Progenitor cell of endocrine pancreas (in vitro differentiated cells): ENCODE measurements around the gene ROBO2. TPM values are rescaled to one million over a fixed set of nuclear protein-coding genes. Genes with fewer than 3 reads are reported as not detected.

Experiments
- DNase-seq: peaks from one replicate; pipeline ENCODE4 v3.0.0; 2021; ENCODE audit warnings: low spot score; ENCODE audit not compliant: unreplicated experiment
- H3K27ac Mint-ChIP-seq: 2 replicates; pipeline ENCODE4 v1.8.0; 2021; ENCODE audit warnings: mild to moderate bottlenecking, moderate library complexity, mixed read lengths
- H3K27me3 Mint-ChIP-seq: 2 replicates; pipeline ENCODE4 v1.8.0; 2021; ENCODE audit warnings: mixed read lengths
- H3K36me3 Mint-ChIP-seq: 2 replicates; pipeline ENCODE4 v1.8.0; 2022; ENCODE audit warnings: mixed read lengths; ENCODE audit not compliant: insufficient read depth
- H3K4me1 Mint-ChIP-seq: 2 replicates; pipeline ENCODE4 v1.8.0; 2021; ENCODE audit warnings: low read depth, mixed read lengths
- H3K4me3 Mint-ChIP-seq: 2 replicates; pipeline ENCODE4 v1.8.0; 2021; ENCODE audit warnings: low read depth, mild to moderate bottlenecking, moderate library complexity, mixed read lengths
- H3K9me3 Mint-ChIP-seq: 2 replicates; pipeline ENCODE4 v1.8.0; 2021; ENCODE audit warnings: low read depth, mixed read lengths
- CTCF ChIP-seq: fragments of 200-600 bp; sonication (generic); IDR thresholded peaks from one replicate; pipeline ENCODE4 v1.5.0; 2021; ENCODE audit warnings: antibody characterized with exemption, mild to moderate bottlenecking; ENCODE audit not compliant: unreplicated experiment
- total RNA-seq: library from RNA; stranded (reverse); gene quantifications from 2 replicates; pipeline ENCODE4 v1.2.1, GENCODE V29; 2021

The ROBO2 gene
- total RNA-seq, 1 donor from 2014 or later = 75.2 TPM

- H3K4me3 Mint-ChIP-seq = no peak overlapping the region
- no peaks in the 10 kb centered on the region for H3K27me3 Mint-ChIP-seq
- H3K27ac Mint-ChIP-seq = no peak overlapping the region
- no peaks in the 10 kb centered on the region for H3K4me1 Mint-ChIP-seq
- no peak for DNase-seq
- peaks cover 5% of the 10 kb centered on the region for H3K36me3 Mint-ChIP-seq
- H3K9me3 Mint-ChIP-seq = no peaks in the 10 kb centered on the region
- no peak for TF ChIP-seq CTCF
These were observed 580.1 kb downstream of the ROBO2 start for GRCh38 chr3:77620009-77620408.

GRCh38 chr3:77623500-77623899, 583.6 kb downstream of the ROBO2 start:
- H3K36me3 Mint-ChIP-seq = peaks cover 4% of the 10 kb centered on the region
- no peaks in the 10 kb centered on the region for H3K27me3 Mint-ChIP-seq
- no peak overlapping the region for H3K27ac Mint-ChIP-seq
- no peaks in the 10 kb centered on the region for H3K9me3 Mint-ChIP-seq
- H3K4me1 Mint-ChIP-seq = no peaks in the 10 kb centered on the region
- TF ChIP-seq CTCF = no peak
- DNase-seq = no peak
- no peak overlapping the region for H3K4me3 Mint-ChIP-seq

GRCh38 chr3:77626157-77626556, 586.3 kb downstream of the ROBO2 start:
- no peak overlapping the region for H3K4me3 Mint-ChIP-seq
- TF ChIP-seq CTCF = no peak
- no peak overlapping the region for H3K27ac Mint-ChIP-seq
- no peaks in the 10 kb centered on the region for H3K4me1 Mint-ChIP-seq
- peaks cover 4% of the 10 kb centered on the region for H3K36me3 Mint-ChIP-seq
- no peaks in the 10 kb centered on the region for H3K9me3 Mint-ChIP-seq
- no peaks in the 10 kb centered on the region for H3K27me3 Mint-ChIP-seq
- DNase-seq = no peak

- Mint-ChIP-seq H3K4me1 (peaks cover 9% of the 10 kb centered on the region), H3K36me3 (peaks cover 9% of the 10 kb centered on the region), H3K27ac (no peak overlapping the region), H3K27me3 (no peaks in the 10 kb centered on the region), H3K9me3 (no peaks in the 10 kb centered on the region), H3K4me3 (no peak overlapping the region)
- DNase-seq = no peak
- TF ChIP-seq CTCF = no peak
These were observed 608.3 kb downstream of the ROBO2 start for GRCh38 chr3:77648214-77648613.

GRCh38 chr3:77648664-77649063, 608.8 kb downstream of the ROBO2 start:
- peaks cover 5% of the 10 kb centered on the region for H3K36me3 Mint-ChIP-seq
- peaks cover 9% of the 10 kb centered on the region for H3K4me1 Mint-ChIP-seq
- DNase-seq = no peak
- no peaks in the 10 kb centered on the region for H3K27me3 Mint-ChIP-seq
- no peak for TF ChIP-seq CTCF
- H3K27ac Mint-ChIP-seq = no peak overlapping the region
- H3K9me3 Mint-ChIP-seq = no peaks in the 10 kb centered on the region
- H3K4me3 Mint-ChIP-seq = no peak overlapping the region
